ENCODE results near the gene RPS6KA2. TPM values are rescaled to one million over a fixed set of nuclear protein-coding genes. Genes with fewer than 3 reads are reported as not detected.

RPS6KA2 gene
- total RNA-seq, 1 experiment from 2014 or later: 32.6 TPM

DNA sequence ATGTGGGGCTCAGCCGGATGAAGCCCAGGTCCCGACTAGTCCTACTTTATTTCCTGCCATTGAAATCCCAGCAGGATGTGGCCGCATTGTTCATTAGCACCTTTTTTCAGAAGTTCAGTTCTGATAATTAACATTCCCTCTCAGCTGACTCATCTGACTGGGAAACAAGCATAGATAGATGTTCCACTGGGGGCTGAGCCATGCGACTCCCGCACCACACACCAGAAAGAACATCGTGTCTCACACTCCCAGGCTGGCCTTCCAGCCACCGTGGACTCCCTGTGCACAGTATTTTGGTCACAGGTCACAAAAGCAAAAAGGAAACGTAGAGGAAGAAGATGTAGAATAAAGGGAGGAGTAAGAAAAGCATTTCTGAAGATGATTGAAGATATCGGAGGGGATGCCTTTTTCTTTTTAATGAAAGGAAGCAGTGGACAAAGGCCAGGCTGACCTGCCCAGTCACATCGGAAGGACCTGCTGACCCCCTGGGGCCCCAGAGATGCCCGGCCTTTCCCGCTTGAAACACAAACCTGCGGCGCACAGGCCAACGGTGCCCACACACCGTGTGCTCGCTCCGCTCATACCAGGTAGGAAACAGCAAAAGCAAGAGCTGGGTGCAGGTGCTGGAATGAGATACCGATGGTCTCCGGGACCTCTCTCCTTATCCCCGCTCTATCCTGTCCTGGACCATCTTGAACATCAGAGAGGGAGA, 11.8 kb downstream of the RPS6KA2 start:
- peak; percentile 82 for DNase-seq (ENCODE audit: low spot score)

DNA sequence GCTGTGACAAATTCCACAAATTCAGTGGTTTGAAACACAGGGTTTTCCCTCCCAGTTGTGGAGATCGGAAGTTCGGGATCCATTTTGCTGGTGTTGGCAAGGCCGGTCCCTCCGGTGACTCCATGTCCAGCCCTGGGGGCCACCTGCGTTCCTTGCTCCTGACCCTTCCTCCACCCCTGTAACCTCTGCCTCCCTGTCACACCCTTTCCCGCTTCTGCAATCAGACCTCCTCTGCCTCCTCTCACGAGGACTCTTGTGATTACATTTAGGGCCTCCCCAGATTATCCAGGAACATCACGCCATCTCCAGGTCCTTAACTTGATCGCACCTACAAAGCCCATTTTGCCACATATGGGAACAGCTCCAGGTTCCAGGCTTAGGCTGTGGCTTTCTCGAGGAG, 12.5 kb downstream of the RPS6KA2 start:
- DNase-seq (ENCODE audit: low spot score): no peak

DNA sequence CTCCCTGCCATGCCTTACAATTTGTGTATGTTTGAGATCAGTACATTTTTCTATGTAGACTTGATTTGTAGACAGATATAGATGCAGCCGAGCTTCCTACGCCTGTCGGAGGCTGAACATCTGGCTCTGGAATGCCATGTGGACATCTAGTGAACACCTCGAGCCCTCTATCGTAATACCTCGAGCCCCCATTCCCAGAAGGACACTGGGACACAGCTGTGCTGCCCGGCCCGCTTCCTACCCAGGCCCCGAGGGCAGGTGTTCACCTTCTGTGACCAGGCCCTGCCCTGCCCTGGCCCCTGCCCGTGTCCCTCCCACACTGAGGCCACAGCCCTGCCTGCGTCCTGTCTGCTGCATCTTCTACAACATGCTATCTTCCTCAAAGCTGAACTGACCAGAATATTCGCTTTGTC, 12.9 kb downstream of the RPS6KA2 start:
- DNase-seq (ENCODE audit: low spot score): no peak

DNA sequence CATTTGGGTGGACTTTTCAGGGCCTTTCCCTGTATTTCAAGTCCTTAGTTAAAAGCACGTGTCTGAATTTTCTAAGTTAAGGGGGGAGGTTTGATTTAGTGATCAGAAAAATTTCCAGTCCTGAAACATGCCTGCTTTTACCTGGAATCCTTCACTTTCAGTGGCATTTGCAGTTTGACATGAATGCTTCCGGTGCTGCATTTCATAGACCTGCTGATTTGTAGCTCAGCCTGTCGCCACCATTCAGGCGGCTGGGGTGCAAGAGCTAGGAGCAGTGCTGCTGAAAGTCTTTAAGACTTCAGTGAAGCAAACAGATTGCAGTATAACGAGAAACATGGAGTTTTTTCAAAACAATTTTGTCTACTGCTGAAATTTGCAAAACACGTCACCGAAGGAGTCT, 14.0 kb downstream of the RPS6KA2 start:
- DNase-seq (ENCODE audit: low spot score): no peak

DNA sequence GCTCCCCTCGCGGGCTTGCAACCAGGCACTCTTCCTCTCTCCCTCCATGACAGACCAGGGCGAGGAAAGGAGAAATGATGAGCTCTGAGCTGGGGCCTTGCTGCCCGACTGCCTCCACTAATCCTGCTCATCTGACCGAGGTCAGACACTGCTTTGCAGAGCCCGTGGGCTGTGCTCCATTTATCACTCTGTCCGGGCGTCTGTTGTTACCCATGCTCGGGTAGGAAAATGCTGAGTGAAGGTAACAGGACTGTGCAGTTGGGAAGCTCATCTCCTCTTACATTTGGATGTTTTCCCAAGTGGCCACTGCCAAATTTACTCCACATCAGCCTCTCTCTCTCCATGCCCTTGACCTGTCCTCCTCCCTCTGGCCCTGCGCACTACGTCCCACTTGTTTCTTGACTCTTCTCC, 14.6 kb downstream of the RPS6KA2 start:
- DNase-seq (ENCODE audit: low spot score): no peak

DNA sequence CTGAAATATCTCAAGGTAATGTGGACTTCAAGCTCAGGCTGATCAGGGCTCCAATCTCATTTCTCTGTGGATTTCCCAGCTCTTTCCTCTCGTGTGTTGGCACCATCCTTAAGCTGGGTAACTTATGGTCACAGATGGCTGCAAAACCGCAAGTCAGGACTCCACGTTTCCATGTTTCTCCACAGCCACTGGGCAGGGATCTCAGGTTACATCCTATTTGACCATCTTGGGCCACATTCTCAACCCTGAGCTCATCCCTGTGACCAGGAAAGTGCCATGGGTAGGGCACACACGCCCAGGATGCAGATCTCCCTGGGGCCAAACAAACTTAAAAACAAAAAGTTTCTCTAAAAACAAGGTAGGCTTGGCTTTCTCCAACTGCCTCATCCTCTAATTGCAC, 15.4 kb downstream of the RPS6KA2 start:
- DNase-seq (ENCODE audit: low spot score): no peak

DNA sequence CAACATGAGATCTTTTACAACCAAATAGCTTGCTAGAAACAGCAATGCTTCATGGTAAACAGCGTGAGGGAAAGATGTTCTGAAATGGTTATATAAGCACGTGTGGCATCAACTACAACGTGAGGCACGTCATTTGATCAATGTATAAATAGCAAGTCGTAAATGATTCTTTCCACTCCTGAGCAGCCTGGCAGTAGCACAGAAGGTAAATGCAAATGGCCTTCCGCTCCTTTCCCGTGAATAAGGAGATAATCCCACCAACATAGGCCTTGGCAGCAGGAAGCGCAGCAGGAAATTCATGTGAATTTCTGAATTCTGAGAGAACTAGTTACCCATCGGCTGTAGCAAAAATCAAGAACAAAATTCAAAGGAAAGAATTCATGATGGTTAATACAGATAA, 17.0 kb downstream of the RPS6KA2 start:
- DNase-seq (ENCODE audit: low spot score): no peak

DNA sequence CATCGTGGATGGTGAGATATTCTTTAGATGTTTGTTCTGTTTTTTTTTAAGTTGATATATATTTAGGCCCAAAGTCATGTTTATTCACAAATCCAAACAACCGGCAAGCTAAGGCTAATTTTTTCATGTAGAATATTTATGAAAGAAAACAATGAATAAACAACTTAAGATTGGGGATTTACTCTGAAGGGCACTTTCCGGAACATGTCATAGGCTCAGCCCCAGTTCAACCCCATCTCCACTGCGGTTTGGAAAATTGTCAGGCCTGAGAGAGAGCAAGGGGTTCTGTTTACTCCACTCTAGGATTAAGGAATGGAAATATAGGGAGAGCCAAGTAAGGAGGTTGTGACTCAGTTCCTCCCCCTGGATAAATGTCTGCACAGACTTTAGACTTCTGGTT, 18.3 kb downstream of the RPS6KA2 start:
- DNase-seq (ENCODE audit: low spot score): no peak

DNA sequence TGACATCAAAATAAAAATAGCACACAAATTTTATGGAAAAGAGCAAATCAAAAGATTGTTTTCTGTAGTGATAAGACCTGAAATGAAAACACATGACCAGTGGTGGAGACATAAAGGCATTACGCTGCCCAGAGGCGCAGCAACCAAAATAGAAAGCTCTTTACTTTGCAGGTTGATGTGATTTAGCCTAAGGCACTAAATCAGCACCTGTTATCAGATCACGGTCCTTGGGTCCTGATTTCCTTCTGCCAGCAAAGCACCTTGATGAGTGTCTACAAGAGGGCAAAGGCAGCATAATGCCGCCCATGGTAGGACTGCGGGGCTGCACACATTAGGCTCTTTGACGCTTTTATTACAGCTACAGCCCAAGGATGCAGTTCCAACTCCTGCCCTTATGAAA, 21.3 kb downstream of the RPS6KA2 start:
- no peak for DNase-seq (ENCODE audit: low spot score)

DNA sequence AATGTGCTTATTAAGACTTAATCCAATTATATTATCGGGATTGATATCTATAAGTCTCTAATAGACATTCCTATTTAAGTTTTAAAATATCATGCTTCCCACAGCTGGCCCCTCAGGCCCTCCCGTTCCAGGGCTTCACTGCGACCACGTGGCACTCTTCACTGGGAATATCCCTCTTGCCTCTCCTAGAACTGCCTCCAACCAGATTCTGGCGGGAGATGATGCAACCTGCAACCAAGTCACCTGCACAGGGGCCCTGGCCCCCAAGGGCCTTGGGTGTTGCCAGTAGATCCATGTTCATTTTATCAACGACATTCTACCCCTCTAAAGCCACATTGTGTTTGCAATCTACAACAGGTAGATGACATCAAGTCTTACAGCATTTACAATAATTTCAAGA, 22.1 kb downstream of the RPS6KA2 start:
- DNase-seq (ENCODE audit: low spot score): no peak

DNA sequence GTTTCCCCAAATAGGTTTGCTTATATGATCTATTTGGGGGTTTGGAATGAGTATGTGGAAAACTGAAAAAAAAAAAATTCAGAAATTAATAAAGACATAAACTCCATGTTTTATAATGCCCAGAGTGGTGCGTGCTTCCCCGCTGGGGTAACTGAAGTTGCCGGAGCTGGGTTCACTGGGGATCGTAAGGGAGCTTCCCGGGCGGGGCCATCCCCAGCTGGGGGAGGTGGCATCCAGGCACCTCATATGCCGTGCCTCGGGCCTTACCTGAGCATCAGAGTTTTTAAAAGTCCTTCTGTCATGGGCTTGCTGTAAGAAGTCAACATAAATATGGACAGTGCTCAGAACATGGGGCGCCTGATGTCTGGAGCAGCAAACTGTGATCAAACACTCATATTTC, 22.7 kb downstream of the RPS6KA2 start:
- DNase-seq (ENCODE audit: low spot score): no peak

DNA sequence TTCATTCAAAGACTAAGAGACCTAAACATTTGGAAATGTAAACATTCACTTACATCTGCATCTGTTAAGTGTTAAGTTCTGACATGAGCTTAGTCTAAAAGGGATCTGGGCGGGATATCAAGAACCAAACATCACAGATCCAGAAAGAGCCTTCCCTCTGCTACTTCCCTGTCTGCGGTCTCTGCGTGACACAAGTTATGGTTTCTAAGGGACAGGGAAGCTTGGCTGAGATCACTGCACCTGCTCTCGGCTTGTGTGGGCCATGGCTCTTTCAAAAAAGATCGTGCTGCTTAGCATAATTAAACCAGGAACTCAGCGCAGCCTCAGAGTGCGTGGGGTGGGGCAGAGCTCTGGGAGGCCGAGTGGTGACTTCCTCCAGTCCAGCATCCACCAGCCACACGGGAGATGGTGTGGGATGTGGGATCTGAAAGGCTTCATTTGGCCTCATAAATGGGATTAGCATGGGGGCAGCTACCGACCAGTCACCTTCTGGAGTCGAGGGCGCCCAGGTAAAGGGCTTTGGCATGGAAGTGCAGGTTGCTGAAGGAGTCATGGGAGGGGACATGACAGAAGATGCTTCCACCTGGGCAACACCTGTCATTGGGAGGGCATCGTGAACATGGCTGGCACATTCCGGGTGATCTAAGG, 23.9 kb downstream of the RPS6KA2 start:
- no peak for DNase-seq (ENCODE audit: low spot score)

DNA sequence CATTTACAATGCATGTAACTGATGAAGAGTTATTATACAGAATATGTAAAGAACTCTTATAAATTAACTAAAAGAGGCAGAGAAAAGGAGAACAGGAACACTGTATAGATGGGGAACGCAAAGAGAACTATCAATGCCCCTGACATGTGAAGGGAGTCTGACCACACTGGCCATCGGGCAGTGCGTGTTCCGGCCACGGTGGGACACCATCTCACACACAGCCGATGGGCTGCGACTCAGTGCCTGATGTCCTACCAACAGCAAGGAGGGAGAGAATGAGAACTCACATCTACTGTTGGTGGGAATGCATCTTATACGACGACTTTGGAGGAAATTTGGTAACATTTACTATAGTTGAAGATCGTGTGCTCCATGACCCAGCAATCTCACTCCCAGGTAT, 25.1 kb downstream of the RPS6KA2 start:
- DNase-seq (ENCODE audit: low spot score): no peak

DNA sequence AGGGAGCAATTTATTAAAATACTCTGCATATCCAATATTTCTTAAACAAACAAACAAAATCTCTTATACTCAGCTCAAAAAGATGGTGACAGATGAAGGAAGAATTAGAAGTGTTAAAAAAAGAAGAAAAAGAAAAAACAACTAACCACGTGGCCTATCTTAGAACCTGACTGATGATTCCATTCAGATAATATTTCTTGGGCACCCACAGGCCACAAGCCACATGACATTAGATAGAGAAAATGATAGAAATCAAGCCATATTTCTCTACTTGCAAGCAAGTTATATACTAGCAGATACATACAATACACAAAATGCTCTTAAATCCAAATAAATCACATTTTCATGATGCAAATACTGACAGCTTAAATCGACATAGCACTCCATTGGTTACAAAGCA, 26.1 kb downstream of the RPS6KA2 start:
- no peak for DNase-seq (ENCODE audit: low spot score)

DNA sequence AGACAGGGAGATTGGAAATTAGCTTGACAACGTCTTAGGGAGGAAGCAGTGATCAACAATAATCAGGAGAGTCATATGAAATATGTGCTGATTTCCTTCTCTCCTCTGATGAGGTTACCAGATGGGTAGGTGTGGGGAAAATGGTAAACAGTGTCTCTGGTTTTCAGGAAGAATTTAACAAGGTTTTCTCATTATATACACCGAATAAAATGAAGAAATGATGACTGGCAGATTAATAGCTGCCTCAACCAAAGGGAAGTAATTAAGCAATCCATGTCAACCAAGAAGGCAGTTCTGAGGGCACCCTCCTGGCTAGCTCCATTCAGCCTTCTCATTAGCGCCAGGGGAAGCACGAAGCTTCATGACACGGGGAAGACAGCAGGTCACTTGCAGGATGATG, 27.8 kb downstream of the RPS6KA2 start:
- no peak for DNase-seq (ENCODE audit: low spot score)

DNA sequence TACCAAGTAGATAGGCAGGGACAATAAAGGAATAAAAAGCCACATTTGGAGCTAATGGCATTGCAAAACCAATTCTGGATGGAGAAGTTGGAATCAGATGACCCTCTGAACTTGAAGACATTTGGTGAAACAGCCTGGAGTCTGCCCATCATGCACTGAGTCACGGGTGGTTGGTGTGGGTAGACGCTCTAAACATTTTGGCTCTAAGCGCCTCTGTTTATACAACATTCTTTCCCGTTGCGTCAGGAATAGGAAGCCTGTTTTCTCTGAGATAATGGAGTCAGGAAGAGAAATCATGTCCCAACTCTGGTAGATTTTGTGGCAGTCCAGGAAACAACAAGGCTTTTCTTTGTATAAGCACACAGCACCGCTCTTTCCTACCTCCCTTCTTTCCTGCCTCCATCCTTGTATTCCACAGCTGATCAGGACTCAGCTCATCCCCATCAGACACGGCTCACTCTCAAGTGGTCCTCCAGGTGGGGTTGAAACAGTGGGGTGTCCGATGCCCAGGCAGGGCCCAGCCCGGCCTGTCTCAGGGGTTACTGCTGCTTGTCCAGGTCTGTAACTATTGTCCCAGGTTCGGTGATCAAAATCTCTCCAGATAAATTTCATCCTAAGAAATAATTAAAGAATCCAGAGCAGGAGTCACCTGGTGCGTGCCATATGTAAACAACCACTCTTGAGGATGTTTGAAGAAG, 28.5 kb downstream of the RPS6KA2 start:
- DNase-seq (ENCODE audit: low spot score): peak; percentile 87

DNA sequence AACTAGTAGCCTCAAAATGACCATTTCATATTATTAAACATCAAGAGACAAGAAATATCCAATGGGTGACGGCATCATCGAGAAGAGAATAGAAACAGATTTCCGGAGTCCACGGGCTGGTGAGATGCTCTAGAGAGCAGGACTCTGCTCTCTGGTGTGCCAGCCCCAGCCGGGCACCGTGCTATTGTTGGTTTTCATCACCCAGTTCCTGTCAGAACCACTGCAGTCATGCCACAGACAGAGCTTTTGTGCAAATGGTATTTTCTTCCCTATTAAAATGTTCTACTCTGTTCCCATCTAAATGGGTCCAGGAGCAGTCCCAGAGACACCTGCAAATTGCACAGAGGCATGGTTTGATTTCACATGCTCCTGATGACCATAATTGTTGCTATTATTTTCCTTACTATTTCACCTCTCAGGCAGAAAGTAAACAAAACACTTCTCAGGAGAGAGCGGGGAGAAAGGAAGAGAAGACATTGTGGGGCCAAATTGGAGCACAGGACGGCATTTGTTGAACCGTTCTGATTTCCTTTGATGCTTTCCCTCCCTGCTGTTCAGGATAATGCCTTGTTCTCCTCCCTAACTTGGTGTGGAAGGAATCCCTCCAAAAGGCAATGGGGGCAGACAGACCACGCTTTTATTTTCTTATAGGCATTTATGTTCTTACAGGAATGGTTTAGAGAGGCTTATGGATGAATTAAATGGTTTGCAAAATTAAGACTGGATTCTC, 29.2 kb downstream of the RPS6KA2 start:
- DNase-seq (ENCODE audit: low spot score): no peak

DNA sequence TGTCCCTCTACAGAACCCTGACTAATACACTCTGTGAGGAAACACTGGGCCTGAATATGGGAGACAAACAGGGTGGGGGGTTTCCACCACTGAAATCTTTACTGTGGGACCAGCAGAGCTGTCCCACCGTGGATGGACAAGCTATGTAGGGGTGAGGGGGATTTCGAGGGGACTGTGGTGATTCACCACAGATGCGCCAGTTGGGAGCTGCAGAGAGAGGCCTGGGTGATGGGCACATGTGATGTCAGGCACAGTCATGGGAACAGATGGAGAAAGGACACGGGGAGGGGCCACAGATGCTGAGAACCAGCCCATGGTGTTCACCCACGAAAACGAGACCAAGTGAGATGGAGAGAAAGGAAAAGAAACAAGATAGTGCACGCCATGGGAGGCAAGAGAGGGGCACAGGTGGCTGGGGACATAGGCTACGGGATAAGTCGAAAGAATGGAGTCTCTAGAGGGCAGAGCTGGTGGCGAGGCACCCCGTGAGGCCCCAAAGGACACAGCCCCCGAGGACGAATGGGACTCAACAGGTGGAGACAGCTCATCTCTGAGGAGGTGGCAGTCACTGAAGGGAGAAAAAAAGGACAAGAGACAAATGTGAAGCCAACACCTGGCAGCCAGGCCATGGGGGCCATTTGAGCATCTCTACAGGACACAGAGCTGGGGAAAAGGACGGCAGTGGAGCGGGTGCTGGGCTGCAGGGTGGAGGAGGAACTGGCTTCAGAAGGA, 30.1 kb downstream of the RPS6KA2 start:
- no peak for DNase-seq (ENCODE audit: low spot score)

DNA sequence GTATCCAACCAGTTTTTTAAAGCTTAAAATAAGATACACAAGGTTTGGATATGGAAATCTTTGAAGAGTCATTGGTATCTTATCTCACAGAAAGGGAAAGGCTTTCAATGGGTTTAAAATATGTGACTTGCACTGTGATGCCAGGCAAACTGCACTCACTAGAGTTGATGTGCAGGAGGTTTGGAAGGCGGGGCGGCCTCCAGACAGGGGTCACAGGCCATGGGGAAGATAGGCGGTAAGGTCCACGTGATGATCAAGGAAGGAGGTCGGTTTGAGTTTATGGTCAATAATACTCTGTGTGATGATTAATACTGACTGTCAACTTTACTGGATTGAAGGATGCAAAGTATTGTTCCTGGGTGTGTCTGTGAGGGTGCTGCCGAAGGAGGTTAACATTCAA, 31.1 kb downstream of the RPS6KA2 start:
- DNase-seq (ENCODE audit: low spot score): no peak

DNA sequence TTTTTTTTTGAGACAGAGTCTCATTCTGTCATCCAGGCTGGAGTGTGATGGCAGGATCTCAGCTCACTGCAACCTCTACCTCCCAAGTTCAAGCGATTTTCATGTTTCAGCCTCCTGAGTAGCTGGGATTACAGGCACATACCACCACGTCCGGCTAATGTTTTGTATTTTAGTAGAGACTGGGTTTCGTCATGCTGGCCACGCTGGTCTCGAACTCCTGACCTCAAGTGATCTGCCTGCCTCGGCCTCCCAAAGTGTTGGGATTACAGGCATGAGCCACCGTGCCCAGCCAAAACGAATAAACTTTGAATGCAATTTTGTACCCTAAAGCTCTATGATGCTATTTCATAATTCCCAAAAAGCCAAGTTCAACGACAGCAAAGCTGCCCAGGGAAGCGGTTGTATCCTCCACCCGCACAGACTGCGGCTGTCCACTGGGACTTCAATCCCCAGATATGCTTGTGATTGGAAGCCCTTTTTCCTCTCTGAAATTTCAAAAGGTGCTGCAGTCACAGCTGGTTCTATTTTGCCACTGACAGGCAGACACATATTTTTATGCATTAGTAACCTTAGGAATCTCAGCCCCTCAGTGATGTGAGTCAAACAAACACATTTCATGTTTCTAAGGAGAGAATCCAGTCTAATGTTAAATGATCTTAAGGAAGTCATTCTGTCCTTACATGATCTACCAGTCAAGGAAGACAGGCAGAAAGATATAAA, 31.8 kb downstream of the RPS6KA2 start:
- no peak for DNase-seq (ENCODE audit: low spot score)

DNA sequence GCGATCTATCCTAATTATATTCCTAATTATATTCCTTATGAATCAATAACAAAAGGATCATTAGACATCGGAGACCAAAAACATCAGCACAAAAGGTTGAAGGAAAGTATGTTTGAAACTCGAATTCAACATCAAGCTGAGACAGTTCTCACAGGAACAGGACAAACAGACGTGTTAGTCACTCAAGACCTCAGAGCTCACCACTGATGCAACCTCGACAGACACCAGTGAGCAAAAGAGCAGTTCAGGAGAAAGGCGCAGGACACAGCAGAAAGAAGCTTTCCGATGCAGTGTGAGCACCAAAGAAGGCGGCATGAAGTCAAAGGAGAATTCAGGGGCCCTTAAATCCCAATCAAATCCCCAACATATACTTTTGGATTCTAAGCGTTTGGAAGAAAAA, 34.2 kb downstream of the RPS6KA2 start:
- no peak for DNase-seq (ENCODE audit: low spot score)
